ENCODE results near the gene KANSL1. TPM values are rescaled to one million over a fixed set of nuclear protein-coding genes. Genes with fewer than 3 reads are reported as not detected.

Gene KANSL1
- polyA plus RNA-seq, 1 of the 3 experiments (the other 2 are of a cell fraction) = 10.0 TPM

DNA sequence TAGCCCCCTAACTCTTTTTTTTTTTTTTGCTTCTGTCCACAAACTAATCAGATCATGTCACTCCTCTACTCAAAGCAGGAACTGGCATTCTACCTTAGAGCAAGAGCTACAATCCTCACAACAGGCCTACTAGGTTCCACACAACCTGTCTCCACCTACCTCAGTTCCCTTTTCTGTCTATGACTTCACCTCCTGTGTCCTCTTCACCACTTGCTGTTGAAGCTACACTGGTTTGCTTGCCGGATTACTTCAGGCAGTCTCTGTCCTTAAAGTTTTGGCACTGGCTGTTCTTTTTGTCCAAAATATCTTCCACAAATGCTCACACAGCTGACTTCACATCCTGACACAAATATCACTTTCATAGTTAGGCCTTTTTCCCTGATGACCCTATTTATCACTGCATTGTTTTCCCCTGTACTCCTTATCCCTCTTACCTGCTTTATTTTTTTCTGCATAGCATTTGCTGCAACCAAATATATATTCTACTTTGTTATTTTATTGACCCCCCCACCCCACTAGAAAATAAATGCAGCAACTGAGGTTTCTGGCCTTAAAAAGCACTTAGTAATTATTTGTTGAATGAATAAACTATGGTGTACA, 72.0 kb downstream of the KANSL1 start:
- Histone ChIP-seq H3K27ac (ENCODE audit: low read depth in 2 of 2, low read length in 1 of 2) (no peak overlapping the region), H3F3A (replicated peaks; ENCODE audit: insufficient read depth) (no peaks in the 10 kb centered on the region), H3K4me1 (ENCODE audit: control insufficient read depth in 1 of 2, insufficient read depth in 2 of 2, low read depth in 1 of 2, low read length in 1 of 2) (peaks cover 3 to 5% of the 10 kb centered on the region in 2 experiments; a peak in 2 of 4 replicates), H3K27me3 (ENCODE audit: insufficient read depth) (no peaks in the 10 kb centered on the region), H3K4me3 (ENCODE audit: low read depth in 2 of 2, low read length in 1 of 2) (no peak overlapping the region; a peak in 1 of 4 replicates), H3K36me3 (replicated peaks in 1 of 2; ENCODE audit: control insufficient read depth in 1 of 2, insufficient read depth in 2 of 2, low read length in 1 of 2) (peaks cover 0 to 17% of the 10 kb centered on the region in 2 experiments), H3K79me2 (ENCODE audit: insufficient read depth) (peaks cover 99% of the 10 kb centered on the region), H4K20me1 (ENCODE audit: insufficient read depth) (peaks cover 98% of the 10 kb centered on the region), H3K9me3 (no peaks in the 10 kb centered on the region), H3K4me2 (no peak overlapping the region), H3K9me2 (no peaks in the 10 kb centered on the region), H3K9ac (no peak overlapping the region), H2AFZ (ENCODE audit: low read depth) (no peak overlapping the region)
- ChIA-PET CTCF (interaction anchor here (0.8 to 3.1 kb wide), 5 partner anchors 11 to 77 kb away, joined by 3 to 14 read pairs (median 3); partner anchors contain the start of gene KANSL1), POLR2A (no interaction called here)
- no peak for DNase-seq
- 82% methylated on average over 1 of the region's 1 CpG for WGBS (ENCODE audit: low lambda C conversion rate)
- TF ChIP-seq TAF1 (IDR thresholded peaks at IDR 0.05; ENCODE audit: borderline replicate concordance, low read depth, low read length) (no peak), EP300 (IDR thresholded peaks at IDR 0.05; ENCODE audit: borderline replicate concordance in 1 of 2, low read depth in 1 of 2, low read length in 1 of 2) (no peak), SMC3 (IDR thresholded peaks at IDR 0.05; ENCODE audit: low read depth, low read length) (no peak), TEAD4 (IDR thresholded peaks at IDR 0.05; ENCODE audit: borderline replicate concordance, insufficient read depth) (no peak), MXI1 (IDR thresholded peaks at IDR 0.05; ENCODE audit: low read depth, low read length) (no peak), ZBTB33 (IDR thresholded peaks at IDR 0.05; ENCODE audit: borderline replicate concordance, low read depth) (no peak), RCOR1 (IDR thresholded peaks at IDR 0.05; ENCODE audit: low read length) (no peak), FOSL2 (IDR thresholded peaks at IDR 0.05; ENCODE audit: borderline replicate concordance, low read depth) (no peak), EZH2phosphoT487 (IDR thresholded peaks at IDR 0.05; ENCODE audit: borderline replicate concordance, low read depth) (no peak), FOXM1 (IDR thresholded peaks at IDR 0.05; ENCODE audit: low read depth) (no peak), JUND (IDR thresholded peaks at IDR 0.05) (no peak), YY1 (IDR thresholded peaks at IDR 0.05; ENCODE audit: low read depth) (no peak), SIN3A (IDR thresholded peaks at IDR 0.05; ENCODE audit: borderline replicate concordance, low read depth, low read length) (no peak), POLR2AphosphoS5 (IDR thresholded peaks at IDR 0.05; ENCODE audit: low read depth, low read length) (no peak), GABPA (IDR thresholded peaks at IDR 0.05; ENCODE audit: low read depth) (no peak), RXRA (IDR thresholded peaks at IDR 0.05; ENCODE audit: borderline replicate concordance, low read depth) (no peak), ELF1 (IDR thresholded peaks at IDR 0.05) (no peak), MEF2A (IDR thresholded peaks at IDR 0.05; ENCODE audit: borderline replicate concordance, low read depth) (no peak)
- TF ChIP-seq, protein P1, sequence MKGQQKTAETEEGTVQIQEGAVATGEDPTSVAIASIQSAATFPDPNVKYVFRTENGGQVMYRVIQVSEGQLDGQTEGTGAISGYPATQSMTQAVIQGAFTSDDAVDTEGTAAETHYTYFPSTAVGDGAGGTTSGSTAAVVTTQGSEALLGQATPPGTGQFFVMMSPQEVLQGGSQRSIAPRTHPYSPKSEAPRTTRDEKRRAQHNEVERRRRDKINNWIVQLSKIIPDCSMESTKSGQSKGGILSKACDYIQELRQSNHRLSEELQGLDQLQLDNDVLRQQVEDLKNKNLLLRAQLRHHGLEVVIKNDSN (IDR thresholded peaks at IDR 0.05; ENCODE audit: borderline replicate concordance, low read depth) = no peak
- TF ChIP-seq, protein P2, sequence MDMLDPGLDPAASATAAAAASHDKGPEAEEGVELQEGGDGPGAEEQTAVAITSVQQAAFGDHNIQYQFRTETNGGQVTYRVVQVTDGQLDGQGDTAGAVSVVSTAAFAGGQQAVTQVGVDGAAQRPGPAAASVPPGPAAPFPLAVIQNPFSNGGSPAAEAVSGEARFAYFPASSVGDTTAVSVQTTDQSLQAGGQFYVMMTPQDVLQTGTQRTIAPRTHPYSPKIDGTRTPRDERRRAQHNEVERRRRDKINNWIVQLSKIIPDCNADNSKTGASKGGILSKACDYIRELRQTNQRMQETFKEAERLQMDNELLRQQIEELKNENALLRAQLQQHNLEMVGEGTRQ (IDR thresholded peaks at IDR 0.05; ENCODE audit: borderline replicate concordance, low read depth, low read length) = no peak
